ENCODE results near the gene LDLRAD4. TPM values are rescaled to one million over a fixed set of nuclear protein-coding genes. Genes with fewer than 3 reads are reported as not detected.

The LDLRAD4 gene
- total RNA-seq, 4 donors from 2014 or later, result 20.4 to 40.4 (median 35.3) TPM

- no peaks in the 10 kb centered on the region for H3K9me3 ChIP-seq
- WGBS, result 100% methylated on average over 1 of the region's 3 CpGs
- H3K4me3 ChIP-seq, result no peak overlapping the region
- intact Hi-C loops (cut with DNase I), result loop anchor here (10.0 kb wide), 1 partner anchor 64 kb away; no protein-coding TSS in a partner anchor
- TF ChIP-seq EP300 (IDR thresholded peaks at IDR 0.05), result no peak
- no peak for TF ChIP-seq CTCF (IDR thresholded peaks at IDR 0.05)
- TF ChIP-seq POLR2AphosphoS5 (IDR thresholded peaks at IDR 0.05), result no peak
- TF ChIP-seq POLR2A (IDR thresholded peaks at IDR 0.05; ENCODE audit: low read depth), result no peak
- DNase-seq (ENCODE audit: extremely low spot score), result no peak
- H3K27me3 ChIP-seq, result no peaks in the 10 kb centered on the region
- peaks cover 51 to 67% (median 56%) of the 10 kb centered on the region in 4 donors for H3K4me1 ChIP-seq
- no peaks in the 10 kb centered on the region for H3K36me3 ChIP-seq
- no peak overlapping the region for H3K27ac ChIP-seq (replicated peaks in 1 of 4)
These were observed 232.6 kb downstream of the LDLRAD4 start for GRCh38 chr18:13451213-13451540.

GRCh38 chr18:13451661-13452387 lies 233.3 kb downstream of the LDLRAD4 start:
- H3K9me3 ChIP-seq, result no peaks in the 10 kb centered on the region
- no peaks in the 10 kb centered on the region for H3K36me3 ChIP-seq
- TF ChIP-seq POLR2A (IDR thresholded peaks at IDR 0.05; ENCODE audit: low read depth) (no peak), POLR2AphosphoS5 (IDR thresholded peaks at IDR 0.05) (no peak), EP300 (IDR thresholded peaks at IDR 0.05) (no peak), CTCF (IDR thresholded peaks at IDR 0.05) (no peak)
- intact Hi-C loops (cut with DNase I), result loop anchor here (10.0 kb wide), 1 partner anchor 63 kb away; no protein-coding TSS in a partner anchor
- no peak overlapping the region for H3K27ac ChIP-seq (replicated peaks in 1 of 4)
- no peak for DNase-seq (ENCODE audit: extremely low spot score)
- H3K4me1 ChIP-seq, result peaks cover 45 to 67% (median 55%) of the 10 kb centered on the region in 4 donors
- WGBS, result 81% methylated on average over 11 of the region's 14 CpGs
- no peaks in the 10 kb centered on the region for H3K27me3 ChIP-seq
- no peak overlapping the region for H3K4me3 ChIP-seq

GRCh38 chr18:13452388-13452811 lies 233.8 kb downstream of the LDLRAD4 start:
- Histone ChIP-seq H3K27ac (replicated peaks in 1 of 4) (no peak overlapping the region), H3K27me3 (no peaks in the 10 kb centered on the region), H3K36me3 (no peaks in the 10 kb centered on the region), H3K4me1 (peaks cover 39 to 62% (median 51%) of the 10 kb centered on the region in 4 donors), H3K9me3 (no peaks in the 10 kb centered on the region), H3K4me3 (no peak overlapping the region)
- TF ChIP-seq EP300 (IDR thresholded peaks at IDR 0.05) (no peak), CTCF (IDR thresholded peaks at IDR 0.05) (no peak), POLR2AphosphoS5 (IDR thresholded peaks at IDR 0.05) (peak; percentile 23 to 33), POLR2A (IDR thresholded peaks at IDR 0.05; ENCODE audit: low read depth) (no peak)
- intact Hi-C loops (cut with DNase I), result loop anchor here (10.0 kb wide), 1 partner anchor 62 kb away; no protein-coding TSS in a partner anchor
- WGBS, result 38% methylated on average over 7 of the region's 8 CpGs
- no peak for DNase-seq (ENCODE audit: extremely low spot score)

GRCh38 chr18:13452871-13453680 lies 234.5 kb downstream of the LDLRAD4 start:
- Histone ChIP-seq H3K4me1 (peaks cover 32 to 56% (median 44%) of the 10 kb centered on the region in 4 donors), H3K36me3 (no peaks in the 10 kb centered on the region), H3K27me3 (no peaks in the 10 kb centered on the region), H3K4me3 (no peak overlapping the region), H3K27ac (replicated peaks in 1 of 4) (no peak overlapping the region), H3K9me3 (no peaks in the 10 kb centered on the region)
- no peak for DNase-seq (ENCODE audit: extremely low spot score)
- TF ChIP-seq POLR2A (IDR thresholded peaks at IDR 0.05; ENCODE audit: low read depth) (no peak), POLR2AphosphoS5 (IDR thresholded peaks at IDR 0.05) (no peak), EP300 (IDR thresholded peaks at IDR 0.05) (no peak)
- WGBS, result 83% methylated on average over 21 of the region's 21 CpGs
- intact Hi-C loops (cut with DNase I), result loop anchor here (10.0 kb wide), 1 partner anchor 62 kb away; no protein-coding TSS in a partner anchor

GRCh38 chr18:13453714-13454113 lies 235.2 kb downstream of the LDLRAD4 start:
- TF ChIP-seq POLR2AphosphoS5 (IDR thresholded peaks at IDR 0.05) (no peak), CTCF (IDR thresholded peaks at IDR 0.05) (no peak), EP300 (IDR thresholded peaks at IDR 0.05) (no peak)
- Histone ChIP-seq H3K36me3 (no peaks in the 10 kb centered on the region), H3K27ac (replicated peaks in 1 of 4) (no peak overlapping the region), H3K4me1 (peaks cover 28 to 53% (median 41%) of the 10 kb centered on the region in 4 donors), H3K4me3 (no peak overlapping the region), H3K27me3 (no peaks in the 10 kb centered on the region), H3K9me3 (no peaks in the 10 kb centered on the region)
- no peak for DNase-seq (ENCODE audit: extremely low spot score)
- intact Hi-C loops (cut with DNase I), result loop anchor here (10.0 kb wide), 1 partner anchor 61 kb away; no protein-coding TSS in a partner anchor
- 91% methylated on average over 18 of the region's 18 CpGs for WGBS
